NCI-H510A (cell line): ENCODE results near the gene NEK3.
"Not testable (repeated sequence)": the region's sequence is repeated elsewhere in the genome, so short reads cannot be mapped to it uniquely, and the experiment has no call there.

Experiments
- DNase-seq: peaks from one replicate; lab custom pipeline; 2025; lab: John Stamatoyannopoulos, UW

NEK3 gene

GRCh38 chr13:52169839-52170238 is 10.4 kb upstream of the NEK3 start:
- DNase-seq = no peak

GRCh38 chr13:52165411-52165810 is 6.0 kb upstream of the NEK3 start:
- DNase-seq = no peak

- no peak for DNase-seq
Observed at GRCh38 chr13:52164989-52165388, 5.6 kb upstream of the NEK3 start.

- DNase-seq = not testable (repeated sequence)
Observed at GRCh38 chr13:52163878-52164277, 4.5 kb upstream of the NEK3 start.

GRCh38 chr13:52162279-52163101 is 3.1 kb upstream of the NEK3 start:
- no peak for DNase-seq

GRCh38 chr13:52161181-52161646 is 1.8 kb upstream of the NEK3 start:
- no peak for DNase-seq

GRCh38 chr13:52160506-52160905 is 1.1 kb upstream of the NEK3 start:
- no peak for DNase-seq

- DNase-seq = no peak
Observed at GRCh38 chr13:52160053-52160452, 656 bp upstream of the NEK3 start.

- peak; percentile 1 for DNase-seq
Observed at GRCh38 chr13:52158629-52159158, 703 bp downstream of the NEK3 start.

GRCh38 chr13:52156724-52157261 is 2.6 kb downstream of the NEK3 start:
- no peak for DNase-seq

- DNase-seq = no peak
Observed at GRCh38 chr13:52155177-52155576, 4.2 kb downstream of the NEK3 start.

GRCh38 chr13:52147225-52147624 is 12.2 kb downstream of the NEK3 start:
- DNase-seq = no peak

- no peak for DNase-seq
Observed at GRCh38 chr13:52141299-52141698, 18.1 kb downstream of the NEK3 start.

GRCh38 chr13:52137489-52137888 is 21.9 kb downstream of the NEK3 start:
- no peak for DNase-seq

- no peak for DNase-seq
Observed at GRCh38 chr13:52136763-52137162, 22.6 kb downstream of the NEK3 start.

GRCh38 chr13:52130641-52131040 is 28.8 kb downstream of the NEK3 start:
- no peak for DNase-seq

- DNase-seq = peak; percentile 15
Observed at GRCh38 chr13:52128714-52129700, 30.4 kb downstream of the NEK3 start, which contains the start of gene NEK5. NEK5 (minus strand) TSS chr13:52129073; CDS start chr13:52127482, 1,591 bp downstream.

GRCh38 chr13:52127783-52128702 is 31.4 kb downstream of the NEK3 start:
- peak; percentile 3 for DNase-seq

- no peak for DNase-seq
Observed at GRCh38 chr13:52127378-52127777, 32.0 kb downstream of the NEK3 start.

- no peak for DNase-seq
Observed at GRCh38 chr13:52125547-52125946, 33.9 kb downstream of the NEK3 start.

GRCh38 chr13:52118595-52118994 is 40.8 kb downstream of the NEK3 start:
- no peak for DNase-seq
